ENCODE measurements around the gene S100A7A.
"Not testable (repeated sequence)": the region's sequence is repeated elsewhere in the genome, so short reads cannot be mapped to it uniquely, and the experiment has no call there.

The S100A7A gene

DNA sequence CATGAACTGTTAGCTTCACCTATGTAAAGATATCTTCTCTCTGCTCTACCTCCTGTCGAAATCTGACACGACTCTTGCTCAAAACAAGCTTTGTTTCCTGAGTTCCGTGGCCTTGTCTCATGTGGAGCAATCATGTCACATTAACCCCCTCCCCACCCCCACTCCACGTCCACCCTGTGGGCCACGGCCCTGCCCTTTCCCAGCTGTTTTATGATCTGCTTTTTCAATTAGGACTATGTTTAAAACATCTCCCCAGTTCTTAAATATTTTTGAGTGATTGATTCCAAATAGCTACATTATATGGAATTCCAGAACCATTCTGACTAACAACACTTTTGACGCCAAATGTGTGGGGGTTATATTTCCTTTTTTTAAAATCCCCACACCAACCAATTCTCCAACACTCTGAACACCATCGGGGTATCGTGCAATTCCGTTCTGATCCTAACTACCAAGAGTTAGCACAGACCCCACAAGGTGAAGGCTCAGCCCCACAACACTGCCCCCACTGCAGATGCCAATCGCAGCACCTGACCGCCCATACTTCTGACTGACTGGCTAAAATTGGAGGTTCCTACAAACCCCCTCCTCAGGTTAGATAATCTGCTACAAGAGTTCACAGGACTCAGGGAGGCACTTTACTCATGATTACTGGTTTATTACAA, 12.8 kb upstream of the S100A7A start:
- intact Hi-C loops (cut with DNase I; ENCODE audit: low total_unique reads) = no loop called here
- TF ChIP-seq, protein P1, sequence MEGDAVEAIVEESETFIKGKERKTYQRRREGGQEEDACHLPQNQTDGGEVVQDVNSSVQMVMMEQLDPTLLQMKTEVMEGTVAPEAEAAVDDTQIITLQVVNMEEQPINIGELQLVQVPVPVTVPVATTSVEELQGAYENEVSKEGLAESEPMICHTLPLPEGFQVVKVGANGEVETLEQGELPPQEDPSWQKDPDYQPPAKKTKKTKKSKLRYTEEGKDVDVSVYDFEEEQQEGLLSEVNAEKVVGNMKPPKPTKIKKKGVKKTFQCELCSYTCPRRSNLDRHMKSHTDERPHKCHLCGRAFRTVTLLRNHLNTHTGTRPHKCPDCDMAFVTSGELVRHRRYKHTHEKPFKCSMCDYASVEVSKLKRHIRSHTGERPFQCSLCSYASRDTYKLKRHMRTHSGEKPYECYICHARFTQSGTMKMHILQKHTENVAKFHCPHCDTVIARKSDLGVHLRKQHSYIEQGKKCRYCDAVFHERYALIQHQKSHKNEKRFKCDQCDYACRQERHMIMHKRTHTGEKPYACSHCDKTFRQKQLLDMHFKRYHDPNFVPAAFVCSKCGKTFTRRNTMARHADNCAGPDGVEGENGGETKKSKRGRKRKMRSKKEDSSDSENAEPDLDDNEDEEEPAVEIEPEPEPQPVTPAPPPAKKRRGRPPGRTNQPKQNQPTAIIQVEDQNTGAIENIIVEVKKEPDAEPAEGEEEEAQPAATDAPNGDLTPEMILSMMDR (IDR thresholded peaks at IDR 0.05) = no peak
- H3K36me3 ChIP-seq = no peaks in the 10 kb centered on the region
- no peaks in the 10 kb centered on the region for H3K9me3 ChIP-seq
- H3K27me3 ChIP-seq = peaks cover 0 to 8% of the 10 kb centered on the region in 2 donors
- no peak overlapping the region for H3K27ac ChIP-seq
- peak in 1 of 2 donors; percentile 28 for DNase-seq
- no peak overlapping the region for H3K4me3 ChIP-seq
- H3K4me1 ChIP-seq = no peaks in the 10 kb centered on the region

DNA sequence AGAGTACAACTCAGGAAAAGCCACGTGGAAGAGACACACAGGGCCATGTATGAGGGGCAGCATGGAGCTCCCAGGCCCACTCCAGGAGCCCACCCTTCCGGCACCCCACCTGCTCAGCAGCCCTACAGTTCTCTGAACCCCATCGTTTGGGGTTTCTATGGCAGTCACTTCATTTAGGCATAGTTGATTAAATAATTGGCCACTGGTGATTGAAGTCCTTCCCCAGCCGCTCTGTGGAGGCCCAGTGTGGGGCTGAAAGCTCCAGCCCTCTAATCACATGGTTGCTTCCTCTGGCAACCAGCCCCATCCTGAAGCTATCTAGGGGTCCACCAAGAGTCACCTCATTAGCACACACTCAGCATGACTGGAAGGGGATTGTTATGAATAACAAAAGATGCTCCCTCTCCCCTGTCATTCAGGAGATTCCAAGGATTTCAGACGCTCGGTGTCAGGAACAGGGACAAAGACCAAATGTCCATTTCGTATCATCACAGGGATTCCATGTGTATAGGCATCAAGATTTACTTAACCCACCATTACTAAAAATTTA, 12.2 kb upstream of the S100A7A start:
- no peak for DNase-seq
- Histone ChIP-seq H3K36me3 (no peaks in the 10 kb centered on the region), H3K27ac (no peak overlapping the region), H3K9me3 (no peaks in the 10 kb centered on the region), H3K4me1 (no peaks in the 10 kb centered on the region), H3K4me3 (no peak overlapping the region), H3K27me3 (peaks cover 0 to 8% of the 10 kb centered on the region in 2 donors)
- TF ChIP-seq, protein P1 (IDR thresholded peaks at IDR 0.05) = no peak
- intact Hi-C loops (cut with DNase I; ENCODE audit: low total_unique reads) = no loop called here

DNA sequence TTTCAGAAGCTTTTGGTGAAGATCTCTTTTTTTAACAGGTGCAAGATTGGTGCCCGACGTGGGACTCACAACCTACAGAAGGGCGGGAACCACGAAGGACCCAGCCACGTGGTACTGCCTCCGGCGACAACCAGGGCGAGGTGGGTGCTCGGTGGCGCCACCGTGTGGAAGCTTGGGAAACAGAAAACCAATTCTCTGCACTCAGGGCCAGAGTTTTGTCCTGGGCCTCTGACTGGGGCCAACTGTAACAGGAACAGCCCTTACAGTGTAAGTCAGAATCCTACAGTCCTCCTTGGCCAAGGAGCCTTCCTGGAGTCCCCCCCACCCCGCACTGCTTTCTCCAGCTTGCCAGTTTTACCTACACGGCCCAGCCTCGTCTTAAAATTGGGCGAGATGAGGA, 11.6 kb upstream of the S100A7A start:
- Histone ChIP-seq H3K36me3 (no peaks in the 10 kb centered on the region), H3K4me1 (no peaks in the 10 kb centered on the region), H3K27me3 (peaks cover 0 to 8% of the 10 kb centered on the region in 2 donors), H3K4me3 (no peak overlapping the region), H3K27ac (no peak overlapping the region), H3K9me3 (no peaks in the 10 kb centered on the region)
- TF ChIP-seq, protein P1 (IDR thresholded peaks at IDR 0.05) = peak; percentile 17 to 21
- intact Hi-C loops (cut with DNase I; ENCODE audit: low total_unique reads) = no loop called here
- peak in 1 of 2 donors; percentile 64 for DNase-seq

DNA sequence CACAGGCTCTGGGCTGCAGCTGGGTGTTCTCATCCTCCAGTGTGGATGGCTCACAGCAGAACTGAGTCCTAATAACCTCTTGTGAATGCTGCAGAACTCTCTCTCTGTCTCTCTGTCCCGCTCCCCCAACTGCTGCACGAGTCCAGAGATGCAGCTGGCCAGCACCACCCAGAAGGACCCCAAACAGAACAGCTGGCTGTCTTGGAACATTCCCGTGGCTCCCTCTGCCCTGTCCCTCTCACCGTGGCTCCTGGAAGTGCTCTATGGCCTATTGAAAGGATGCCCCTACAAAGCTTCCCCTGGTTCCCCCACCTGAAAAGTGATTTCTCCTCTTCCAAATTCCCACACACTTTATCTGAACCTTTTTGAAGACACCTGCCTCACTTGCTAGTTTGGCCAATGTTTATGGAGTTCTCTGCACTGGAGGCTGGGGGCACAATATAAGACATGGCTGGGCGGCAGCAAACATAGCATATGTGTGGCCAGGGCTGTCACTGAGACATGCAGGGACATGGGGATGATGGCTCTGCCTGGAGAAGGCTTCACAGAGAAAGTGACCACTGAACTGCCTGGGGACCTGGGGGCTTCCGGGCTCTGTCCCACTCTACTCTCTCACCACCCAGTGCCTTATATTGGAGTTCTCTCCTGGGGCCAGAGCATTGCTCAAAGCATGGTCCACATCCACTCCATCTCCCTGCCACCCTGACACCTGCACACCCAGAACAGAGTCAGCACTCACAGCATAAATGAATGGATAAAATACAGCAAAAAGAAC, 10.3 kb upstream of the S100A7A start:
- H3K4me1 ChIP-seq; H3K9me3 ChIP-seq; intact Hi-C loops (cut with DNase I; ENCODE audit: low total_unique reads); H3K27ac ChIP-seq; H3K36me3 ChIP-seq; H3K4me3 ChIP-seq; H3K27me3 ChIP-seq: not testable (repeated sequence)
- peak in 1 of 2 donors; percentile 33 for DNase-seq

DNA sequence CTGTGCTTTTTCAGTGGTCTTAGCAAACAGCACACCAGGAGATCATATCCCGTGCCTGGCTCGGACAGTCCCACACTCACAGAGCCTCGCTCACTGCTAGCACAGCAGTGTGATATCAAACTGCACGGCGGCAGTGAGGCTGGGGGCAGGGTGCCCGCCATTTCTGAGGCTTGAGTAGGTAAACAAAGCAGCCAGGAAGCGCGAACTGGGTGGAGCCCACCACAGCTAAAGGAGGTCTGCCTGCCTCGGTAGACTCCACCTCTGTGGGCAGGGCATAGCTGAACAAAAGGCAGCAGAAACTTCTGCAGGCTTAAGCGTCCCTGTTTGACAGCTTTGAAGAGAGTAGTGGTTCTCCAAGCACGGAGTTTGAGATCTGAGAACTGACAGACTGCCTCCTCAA, 9.0 kb upstream of the S100A7A start:
- H3K27ac ChIP-seq; H3K9me3 ChIP-seq; H3K36me3 ChIP-seq; H3K27me3 ChIP-seq; H3K4me1 ChIP-seq; H3K4me3 ChIP-seq; intact Hi-C loops (cut with DNase I; ENCODE audit: low total_unique reads): not testable (repeated sequence)
- peak in 1 of 2 donors; percentile 39 for DNase-seq

DNA sequence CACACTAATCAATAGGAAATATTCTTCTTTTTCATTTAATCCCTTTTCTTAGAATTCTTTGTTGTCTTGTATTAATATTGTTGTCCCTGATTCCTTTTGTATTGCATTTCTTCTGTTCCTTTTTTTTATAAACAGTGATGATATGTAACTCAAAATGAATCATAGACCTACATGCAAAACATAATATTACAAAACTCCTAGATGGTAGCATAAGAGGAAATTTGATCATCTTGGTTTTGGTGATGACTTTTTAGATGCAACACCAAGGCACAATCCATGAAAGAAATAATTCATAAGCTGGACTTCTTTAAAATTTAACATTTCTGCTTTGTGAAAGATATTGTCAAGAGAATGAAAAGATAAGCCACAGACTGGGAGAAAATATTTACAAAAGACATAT, 2.4 kb upstream of the S100A7A start:
- intact Hi-C loops (cut with DNase I; ENCODE audit: low total_unique reads); DNase-seq; H3K36me3 ChIP-seq; H3K9me3 ChIP-seq; H3K27me3 ChIP-seq; H3K4me1 ChIP-seq; H3K4me3 ChIP-seq; H3K27ac ChIP-seq: not testable (repeated sequence)
